NCI-H1092 (cell line): ENCODE measurements around the gene PIK3AP1.
"Not testable (repeated sequence)": the region's sequence is repeated elsewhere in the genome, so short reads cannot be mapped to it uniquely, and the experiment has no call there.

Experiments
- DNase-seq: peaks from one replicate; lab custom pipeline; 2025; lab: John Stamatoyannopoulos, UW

The PIK3AP1 gene

DNA sequence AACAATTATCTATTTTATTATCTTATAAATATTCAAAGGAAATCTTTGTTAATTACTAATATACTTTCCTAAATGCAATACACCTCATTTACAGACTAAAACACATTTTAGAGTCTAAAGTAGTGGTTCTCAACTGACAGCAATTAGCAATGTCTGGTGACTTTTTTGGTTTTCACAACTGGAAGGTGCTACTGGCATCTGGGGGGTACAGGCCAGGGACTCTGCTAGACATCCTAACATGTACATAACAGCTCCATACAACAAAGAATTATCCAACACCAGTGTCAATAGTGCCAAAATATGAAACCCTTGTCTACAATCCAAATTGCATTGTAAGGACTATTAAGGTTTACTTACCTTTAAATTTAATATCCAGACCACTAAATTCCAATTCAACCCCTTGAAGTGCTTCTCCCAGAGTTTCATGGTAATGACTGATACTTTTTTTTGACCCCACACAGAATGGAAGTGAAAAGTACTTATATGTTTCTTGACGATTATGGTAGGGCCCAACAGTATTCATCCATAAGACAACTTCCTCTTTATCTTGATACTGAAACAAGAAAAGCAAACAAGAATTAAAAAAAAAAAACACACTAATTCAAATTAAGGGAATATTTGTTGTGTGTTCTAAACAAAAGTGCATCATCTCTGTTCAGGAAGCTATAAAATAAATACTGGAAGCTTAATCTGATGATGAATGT is 143.9 kb downstream of the PIK3AP1 start:
- DNase-seq = no peak

DNA sequence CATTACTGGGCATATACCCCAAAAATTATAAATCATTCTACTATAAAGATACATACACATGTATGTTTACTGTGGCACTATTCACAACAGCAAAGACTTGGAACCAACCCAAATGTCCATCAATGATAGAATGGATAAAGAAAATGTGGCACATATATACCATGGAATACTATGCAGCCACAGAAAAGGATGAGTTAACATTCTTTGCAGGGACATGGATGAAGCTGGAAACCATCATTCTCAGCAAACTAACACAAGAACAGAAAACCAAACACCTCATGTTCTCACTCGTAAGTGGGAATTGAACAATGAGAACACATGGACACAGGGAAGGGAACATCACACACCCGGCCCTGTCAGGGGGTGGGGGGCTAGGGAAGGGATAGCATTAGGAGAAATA is 145.8 kb downstream of the PIK3AP1 start:
- DNase-seq = not testable (repeated sequence)

DNA sequence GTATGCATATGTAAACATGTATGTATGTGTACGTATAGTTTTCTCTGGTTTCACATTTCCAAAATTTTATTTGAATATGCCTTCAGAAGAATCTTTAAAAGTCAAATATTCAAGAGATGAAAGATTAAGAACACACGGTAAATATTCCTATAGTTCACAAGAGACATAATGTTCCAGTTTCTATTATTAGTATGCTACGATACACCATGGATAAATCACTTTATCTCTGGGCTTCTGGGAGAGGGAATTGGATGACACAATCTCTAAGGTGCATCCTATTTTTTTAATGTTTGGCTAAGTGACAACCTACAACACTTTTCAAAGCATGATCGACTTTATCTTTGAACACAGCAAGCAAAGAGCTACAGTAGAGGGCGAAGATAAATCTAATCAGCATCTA is 147.3 kb downstream of the PIK3AP1 start:
- DNase-seq = no peak

DNA sequence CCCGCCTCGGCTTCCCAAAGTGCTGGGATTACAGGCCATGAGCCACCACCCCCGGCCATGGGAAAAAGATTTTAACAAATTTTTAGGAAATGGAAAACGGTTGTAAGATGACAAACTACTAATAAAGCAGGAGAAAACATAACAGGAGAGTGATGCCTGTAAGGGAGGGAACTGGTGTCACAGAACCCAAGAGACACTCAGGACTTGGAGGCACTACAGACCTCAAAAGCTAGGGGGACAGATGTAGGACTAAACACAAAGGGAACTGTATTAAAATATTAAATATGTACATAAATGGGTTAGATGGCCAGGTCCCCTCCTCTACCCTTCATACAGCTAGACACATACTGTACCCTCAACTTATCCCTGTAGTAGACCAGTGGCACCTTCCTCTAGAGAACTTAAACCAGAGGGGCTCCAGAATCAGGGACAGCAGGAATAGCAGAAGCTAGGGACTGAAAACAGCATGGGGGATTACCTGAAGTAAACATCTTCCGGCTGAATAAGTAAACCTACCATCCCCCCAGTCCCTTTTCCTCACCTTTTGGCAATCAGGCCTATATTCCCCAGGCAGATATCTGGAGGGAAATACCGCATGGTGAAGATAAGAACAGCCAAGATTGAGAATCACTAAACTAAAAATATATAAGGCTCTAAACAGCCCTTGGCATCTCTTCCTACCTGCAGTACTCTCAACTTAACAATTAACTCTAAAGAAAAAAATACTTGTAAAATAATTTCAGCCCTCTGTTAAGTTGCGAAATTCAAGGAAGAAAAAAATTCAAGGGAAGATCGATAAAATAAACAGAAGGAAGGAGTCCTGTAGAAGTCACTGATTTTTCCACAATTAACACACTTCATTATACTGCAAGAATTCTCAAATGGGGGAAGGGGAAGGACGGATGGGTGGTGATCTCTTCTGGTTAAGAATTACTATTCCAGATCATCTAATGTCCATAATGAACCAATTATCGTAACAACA is 149.0 kb downstream of the PIK3AP1 start:
- no peak for DNase-seq

DNA sequence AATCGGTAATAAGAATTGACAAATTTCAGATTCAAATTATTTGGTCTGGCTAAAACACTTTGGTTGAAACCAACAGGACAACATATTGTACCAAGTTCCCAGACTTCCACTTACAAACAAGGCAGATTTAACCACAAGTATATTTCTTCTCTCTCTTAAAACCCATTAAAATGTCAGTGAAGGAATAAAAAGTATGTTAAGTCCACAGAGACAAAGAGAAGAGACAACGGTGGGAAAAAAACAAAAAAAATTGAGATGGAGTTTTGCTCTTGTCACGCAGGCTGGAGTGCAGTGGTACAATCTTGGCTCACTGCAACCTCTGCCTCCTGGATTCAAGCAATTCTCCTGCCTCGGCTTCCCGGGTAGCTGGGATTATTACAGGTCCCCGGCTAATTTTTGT is 149.8 kb downstream of the PIK3AP1 start:
- DNase-seq = no peak

DNA sequence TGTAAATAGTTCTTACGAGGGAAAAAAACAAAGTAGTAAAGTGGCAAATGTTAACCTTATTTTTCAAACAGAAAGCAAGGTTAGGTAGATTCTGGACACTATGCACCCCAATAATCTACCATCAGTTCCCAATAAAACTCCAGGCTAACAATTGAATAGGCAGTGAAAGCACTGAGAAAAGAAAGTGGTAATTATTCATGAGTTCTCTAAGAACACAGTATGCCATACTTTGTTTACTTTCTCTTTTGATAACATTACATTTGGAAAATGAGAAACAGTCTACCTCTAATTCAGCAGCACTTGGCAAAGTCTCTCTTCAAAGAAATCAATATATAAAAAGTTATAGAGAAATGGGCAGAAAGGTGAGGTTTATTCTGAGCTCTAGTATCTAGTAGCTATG is 151.9 kb downstream of the PIK3AP1 start:
- no peak for DNase-seq

DNA sequence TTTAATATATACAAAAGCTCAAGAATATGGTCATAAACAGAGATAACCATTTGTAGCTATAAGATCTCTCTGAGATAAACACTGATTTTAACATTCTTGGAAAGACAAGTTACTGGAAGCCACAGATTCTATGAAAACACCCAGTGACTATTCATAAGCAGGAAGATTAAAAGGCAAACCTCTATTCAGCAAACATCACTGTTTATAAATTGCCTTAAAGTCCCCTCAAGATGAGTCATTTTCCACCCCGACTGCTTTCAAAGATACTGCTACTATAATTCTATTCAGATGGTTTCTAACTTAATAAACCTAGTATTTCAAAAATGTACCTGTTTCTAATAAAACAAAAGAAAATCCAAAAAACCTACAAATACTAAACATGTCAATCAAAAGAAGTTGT is 154.5 kb downstream of the PIK3AP1 start:
- no peak for DNase-seq

DNA sequence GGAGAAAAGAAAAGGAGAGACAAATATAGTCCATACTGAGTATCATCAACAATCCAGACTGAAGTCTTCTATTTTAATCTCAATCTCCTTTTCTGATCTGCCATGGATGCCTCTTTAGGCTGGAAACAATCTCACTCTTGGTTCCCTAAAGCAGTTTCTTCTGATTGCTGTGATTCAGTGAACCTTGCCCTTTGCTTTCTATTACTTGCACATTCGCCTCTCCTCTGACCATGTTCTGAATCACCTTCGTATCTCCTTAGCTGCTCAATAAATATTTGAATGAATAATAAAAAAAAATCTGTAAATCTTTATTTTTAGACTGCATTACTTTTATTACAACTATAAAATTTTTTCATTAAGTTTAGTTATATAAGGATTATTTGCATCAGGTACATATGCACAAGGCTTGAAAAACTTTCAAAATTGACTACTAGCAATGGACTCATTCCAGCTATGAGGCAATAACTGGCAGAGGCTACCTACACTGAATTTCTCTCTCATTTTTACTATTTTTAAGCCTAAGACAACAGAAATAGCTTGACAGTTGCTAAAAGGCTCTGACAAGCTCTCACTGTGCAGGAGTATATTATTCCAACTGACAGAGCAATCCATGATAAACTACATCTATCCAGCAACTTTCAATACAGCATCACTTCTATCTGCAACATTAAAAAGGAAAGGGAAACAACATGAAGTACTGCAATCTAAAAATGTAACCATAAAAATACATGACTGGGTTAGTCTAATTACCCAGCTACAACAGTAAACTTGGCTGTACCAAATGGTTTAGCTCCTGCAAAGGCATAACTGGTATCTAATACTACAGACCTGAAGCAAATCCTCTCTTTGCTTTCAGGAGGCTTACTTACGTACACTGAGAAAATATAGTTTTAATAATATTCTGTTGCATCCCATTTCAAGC is 159.1 kb downstream of the PIK3AP1 start:
- DNase-seq = no peak

DNA sequence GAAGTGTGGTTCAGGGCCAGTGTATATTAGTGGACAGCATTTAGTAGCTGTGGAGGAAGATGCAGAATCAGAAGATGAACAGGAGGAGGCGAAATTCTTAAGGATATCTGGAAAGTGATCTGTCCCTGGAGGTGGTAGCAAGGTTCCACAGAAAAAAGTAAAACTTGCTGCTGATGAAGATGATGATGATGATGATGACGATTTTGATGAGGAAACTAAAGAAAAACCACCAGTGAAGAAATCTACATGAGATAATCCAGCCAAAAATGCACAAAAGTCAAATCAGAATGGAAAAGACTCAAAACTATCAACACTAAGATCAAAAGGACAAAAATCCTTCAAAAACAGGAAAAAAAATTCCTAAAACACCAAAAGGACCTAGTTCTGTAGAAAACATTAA is 159.8 kb downstream of the PIK3AP1 start:
- DNase-seq = no peak

DNA sequence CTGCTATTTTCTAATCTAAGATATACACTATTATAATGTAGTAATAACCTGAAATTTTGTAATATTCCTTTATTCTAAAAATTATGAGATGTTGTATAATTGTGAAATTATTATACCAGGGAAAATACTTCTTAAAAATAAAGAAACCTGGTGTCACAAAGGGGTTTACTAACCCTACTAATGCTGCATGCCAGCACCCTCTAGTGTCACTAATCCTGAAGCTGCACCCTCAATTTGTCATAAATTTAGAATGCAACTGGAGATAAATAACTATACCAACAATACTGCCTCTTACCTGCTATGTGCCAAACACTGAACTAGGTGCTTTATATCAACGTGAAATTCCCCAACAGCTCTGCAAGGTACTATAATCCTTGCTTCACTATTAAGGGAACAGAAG is 164.3 kb downstream of the PIK3AP1 start:
- no peak for DNase-seq

DNA sequence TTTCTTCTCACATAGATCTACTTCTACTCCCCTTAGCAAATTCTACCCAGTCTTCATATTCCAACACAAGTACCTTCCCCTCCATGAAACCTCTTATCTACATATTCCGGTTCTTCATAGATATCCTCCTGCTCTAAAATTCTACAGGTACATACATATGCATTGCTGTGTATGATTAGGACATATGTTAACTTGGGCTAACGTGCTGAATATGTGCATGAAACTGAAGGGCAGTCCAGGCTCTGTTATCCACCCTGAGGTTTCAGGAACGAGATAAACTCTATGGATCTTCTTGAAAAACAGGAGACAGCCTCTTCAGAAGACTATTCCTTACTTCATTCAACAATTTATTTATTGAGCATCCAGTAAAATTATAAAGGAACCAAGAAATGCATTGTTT is 165.0 kb downstream of the PIK3AP1 start:
- no peak for DNase-seq

DNA sequence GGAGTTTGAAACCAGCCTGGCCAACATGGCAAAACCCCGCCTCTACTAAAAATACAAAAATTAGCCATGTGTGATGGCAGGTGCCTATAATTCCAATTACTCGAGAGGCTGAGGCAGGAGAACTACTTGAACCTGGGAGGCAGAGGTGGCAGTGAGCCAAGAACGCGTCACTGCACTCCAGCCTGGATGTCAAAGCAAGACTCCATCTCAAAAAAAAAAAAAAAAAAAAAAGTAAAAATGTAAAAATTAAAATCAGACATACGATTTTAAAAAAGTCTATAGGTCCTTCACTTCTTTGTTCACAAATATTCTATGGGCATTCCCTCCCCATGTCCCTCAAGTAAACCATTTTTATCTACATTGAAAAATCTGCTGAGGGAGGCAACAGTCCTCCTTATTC is 171.7 kb downstream of the PIK3AP1 start:
- no peak for DNase-seq

DNA sequence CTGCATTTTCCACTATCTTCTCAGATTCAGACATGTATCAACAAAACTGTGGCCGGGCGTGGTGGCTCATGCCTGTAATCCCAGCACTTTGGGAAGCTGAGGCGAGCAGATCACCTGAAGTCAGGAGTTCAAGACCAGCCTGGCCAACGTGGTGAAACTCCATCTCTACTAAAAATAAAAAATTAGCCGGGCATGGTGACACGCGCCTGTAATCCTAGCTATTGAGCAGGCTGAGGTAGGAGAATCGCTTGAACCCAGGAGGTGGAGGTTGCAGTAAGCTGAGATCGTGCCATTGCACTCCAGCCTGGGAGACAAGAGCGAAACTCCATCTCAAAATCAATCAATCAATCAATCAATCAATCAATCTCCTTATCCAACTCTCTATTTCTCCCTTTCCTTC is 174.8 kb downstream of the PIK3AP1 start:
- not testable (repeated sequence) for DNase-seq
